T-helper 17 cell (primary cell): ENCODE measurements around the gene TRIO. TPM values are rescaled to one million over a fixed set of nuclear protein-coding genes. Genes with fewer than 3 reads are reported as not detected.
"Not testable (repeated sequence)": the region's sequence is repeated elsewhere in the genome, so short reads cannot be mapped to it uniquely, and the experiment has no call there.

Experiments used
- ATAC-seq: fragments of 150-1000 bp; cut with Tn5 transposase; 2 replicates; pipeline ENCODE4 v1.10.0; 2021; ENCODE audit warnings: mild to moderate bottlenecking, moderate library complexity
- DNase-seq, 3 donors: peaks; one replicate each; pipeline versions ENCODE4 v3.0.0 to v3.0.0-alpha.2; 2020 to 2021
- H3K9me3 ChIP-seq: one replicate; pipeline ENCODE4 v1.7.0; 2013; ENCODE audit warnings: low read length, mild to moderate bottlenecking; ENCODE audit not compliant: control insufficient read depth, poor library complexity, severe bottlenecking
- H3K27ac Mint-ChIP-seq: one replicate; pipeline ENCODE4 v1.8.0; 2022; ENCODE audit warnings: mild to moderate bottlenecking, moderate library complexity, mixed read lengths
- H3K27me3 Mint-ChIP-seq: one replicate; pipeline ENCODE4 v1.8.0; 2022; ENCODE audit warnings: mixed read lengths
- H3K36me3 Mint-ChIP-seq: one replicate; pipeline ENCODE4 v1.8.0; 2022; ENCODE audit warnings: low read depth, mixed read lengths
- H3K4me1 Mint-ChIP-seq: one replicate; pipeline ENCODE4 v1.8.0; 2022; ENCODE audit warnings: mild to moderate bottlenecking, mixed read lengths
- H3K4me3 Mint-ChIP-seq: one replicate; pipeline ENCODE4 v1.8.0; 2022; ENCODE audit warnings: mild to moderate bottlenecking, moderate library complexity, mixed read lengths
- total RNA-seq, 4 donors: library from RNA in 2 of 4; stranded (reverse) in 2 of 4; gene quantifications; one replicate each; pipeline ENCODE4 v1.2.3 and lab custom pipeline; 2022 to 2026

Gene TRIO
- total RNA-seq, 2 donors from 2014 or later: 19.3 to 19.5 TPM

DNA sequence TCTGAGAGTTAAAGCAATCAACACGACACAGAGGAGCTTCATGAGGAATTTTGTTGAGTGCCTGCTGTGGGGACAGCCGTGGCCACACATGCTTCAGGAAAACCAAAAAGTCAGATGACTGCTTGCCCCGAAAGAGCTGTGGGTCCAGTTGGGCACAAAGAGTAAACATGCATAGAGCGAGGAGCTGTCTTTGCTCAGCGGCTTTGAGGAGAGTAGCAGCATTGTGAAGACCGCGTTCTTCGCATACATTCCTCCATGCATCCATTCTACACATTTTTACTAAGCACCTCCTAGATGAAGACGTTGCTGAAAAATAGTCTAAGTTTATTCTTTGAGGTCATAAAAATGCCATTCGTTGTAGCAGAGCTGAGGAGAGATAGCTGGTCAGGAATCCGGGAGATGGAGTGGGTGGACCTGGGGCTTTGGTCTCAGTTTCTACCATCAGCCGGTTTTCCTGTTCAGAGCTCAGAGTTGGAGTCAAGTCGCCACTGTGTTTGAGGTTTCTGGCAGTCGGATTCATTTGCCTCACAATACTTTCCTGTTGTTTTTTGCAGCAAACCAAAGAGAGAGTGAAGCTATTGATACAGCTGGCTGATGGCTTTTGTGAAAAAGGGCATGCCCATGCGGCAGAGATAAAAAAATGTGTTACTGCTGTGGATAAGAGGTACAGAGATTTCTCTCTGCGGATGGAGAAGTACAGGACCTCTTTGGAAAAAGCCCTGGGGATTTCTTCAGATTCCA lies 243.9 kb downstream of the TRIO start:
- peaks cover 5% of the 10 kb centered on the region for H3K36me3 Mint-ChIP-seq
- H3K4me3 Mint-ChIP-seq: no peak overlapping the region
- no peak for DNase-seq
- no peaks in the 10 kb centered on the region for H3K4me1 Mint-ChIP-seq
- H3K27me3 Mint-ChIP-seq: peaks cover 34% of the 10 kb centered on the region
- no peak for ATAC-seq
- no peak overlapping the region for H3K27ac Mint-ChIP-seq
- no peaks in the 10 kb centered on the region for H3K9me3 ChIP-seq

DNA sequence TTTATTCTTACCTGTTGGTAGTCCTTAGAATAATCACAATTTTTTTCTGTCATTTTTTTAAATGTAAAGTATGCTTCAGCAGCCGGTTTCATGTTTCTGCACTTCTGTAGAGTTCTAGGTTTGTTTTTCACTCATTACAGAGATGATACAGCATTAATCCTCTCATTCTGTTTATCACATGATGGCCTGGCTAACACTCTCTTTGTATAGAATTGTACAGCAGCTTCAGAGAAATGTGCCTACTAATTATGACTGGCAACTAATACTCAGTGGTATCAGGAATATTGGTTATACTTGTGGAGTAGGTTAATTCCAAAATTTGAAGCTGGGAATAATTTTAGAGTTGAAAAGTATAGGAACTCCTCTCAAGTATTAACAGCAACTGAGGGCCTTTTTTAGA lies 245.6 kb downstream of the TRIO start:
- H3K4me3 Mint-ChIP-seq: no peak overlapping the region
- H3K9me3 ChIP-seq: no peaks in the 10 kb centered on the region
- no peak for ATAC-seq
- H3K36me3 Mint-ChIP-seq: peaks cover 3% of the 10 kb centered on the region
- no peak for DNase-seq
- H3K27ac Mint-ChIP-seq: no peak overlapping the region
- H3K4me1 Mint-ChIP-seq: peaks cover 2% of the 10 kb centered on the region
- peaks cover 28% of the 10 kb centered on the region for H3K27me3 Mint-ChIP-seq

DNA sequence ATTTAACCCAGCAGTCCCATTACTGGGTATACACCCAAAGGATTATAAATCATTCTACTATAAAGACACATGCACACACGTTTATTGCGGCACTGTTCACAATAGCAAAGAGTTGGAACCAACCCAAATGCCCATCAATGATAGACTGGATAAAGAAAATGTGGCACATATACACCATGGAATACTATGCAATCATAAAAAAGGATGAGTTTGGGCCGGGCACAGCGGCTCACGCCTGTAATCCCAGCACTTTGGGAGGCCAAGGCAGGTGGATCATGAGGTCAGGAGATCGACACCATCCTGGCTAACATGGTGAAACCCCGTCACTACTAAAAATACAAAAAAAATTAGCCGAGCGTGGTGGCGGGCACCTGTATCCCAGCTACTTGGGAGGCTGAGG lies 249.4 kb downstream of the TRIO start:
- H3K9me3 ChIP-seq, H3K27me3 Mint-ChIP-seq, ATAC-seq, DNase-seq, H3K4me1 Mint-ChIP-seq, H3K36me3 Mint-ChIP-seq, H3K4me3 Mint-ChIP-seq: not testable (repeated sequence)
- H3K27ac Mint-ChIP-seq: peak overlapping the region; percentile 37

DNA sequence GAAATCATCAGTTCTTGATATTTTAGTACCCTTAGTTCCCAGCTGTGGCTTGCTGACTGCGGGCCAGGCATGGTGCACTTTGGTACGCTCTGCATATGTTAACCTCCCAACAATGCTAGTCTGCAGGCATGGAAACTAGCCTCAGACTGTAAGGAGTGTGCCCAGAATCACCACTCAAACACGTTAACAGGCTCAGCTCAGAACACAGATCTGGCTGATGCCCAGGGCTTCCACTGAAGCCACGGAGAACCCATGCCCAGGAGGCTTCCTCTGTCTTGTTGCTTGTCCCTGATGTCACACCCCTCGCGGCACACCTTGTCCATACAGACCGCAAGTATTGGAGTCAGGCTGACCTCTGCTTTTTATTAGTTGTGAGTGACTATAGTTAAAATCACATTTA lies 251.2 kb downstream of the TRIO start:
- Mint-ChIP-seq H3K4me1 (peaks cover 4% of the 10 kb centered on the region), H3K36me3 (peaks cover 3% of the 10 kb centered on the region), H3K27me3 (peaks cover 14% of the 10 kb centered on the region), H3K27ac (no peak overlapping the region), H3K4me3 (no peak overlapping the region)
- ATAC-seq: no peak
- DNase-seq: no peak
- H3K9me3 ChIP-seq: no peaks in the 10 kb centered on the region

DNA sequence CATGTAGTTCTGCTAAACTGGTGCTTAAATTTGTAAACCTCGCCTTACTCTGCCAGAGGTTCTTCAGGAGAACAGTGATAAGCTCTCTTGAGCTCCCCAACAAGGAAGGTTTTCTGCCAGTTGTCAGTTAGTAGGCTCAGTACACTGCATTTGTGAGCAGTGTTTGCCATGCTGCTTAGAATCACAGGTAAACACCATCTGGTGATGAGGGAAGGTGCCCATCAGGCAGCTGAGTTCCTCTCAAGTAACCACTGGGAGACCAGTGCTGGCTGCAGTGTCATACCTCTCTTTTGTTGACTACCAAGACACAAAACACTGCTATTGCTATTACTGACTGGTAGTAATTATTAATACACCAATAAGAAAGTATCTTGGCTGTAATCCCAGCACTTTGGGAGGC lies 252.3 kb downstream of the TRIO start:
- Mint-ChIP-seq H3K36me3 (peaks cover under 1% of the 10 kb centered on the region), H3K4me3 (no peak overlapping the region), H3K27me3 (peaks cover 10% of the 10 kb centered on the region), H3K27ac (no peak overlapping the region), H3K4me1 (peaks cover 4% of the 10 kb centered on the region)
- H3K9me3 ChIP-seq: no peaks in the 10 kb centered on the region
- ATAC-seq: no peak
- DNase-seq: no peak

DNA sequence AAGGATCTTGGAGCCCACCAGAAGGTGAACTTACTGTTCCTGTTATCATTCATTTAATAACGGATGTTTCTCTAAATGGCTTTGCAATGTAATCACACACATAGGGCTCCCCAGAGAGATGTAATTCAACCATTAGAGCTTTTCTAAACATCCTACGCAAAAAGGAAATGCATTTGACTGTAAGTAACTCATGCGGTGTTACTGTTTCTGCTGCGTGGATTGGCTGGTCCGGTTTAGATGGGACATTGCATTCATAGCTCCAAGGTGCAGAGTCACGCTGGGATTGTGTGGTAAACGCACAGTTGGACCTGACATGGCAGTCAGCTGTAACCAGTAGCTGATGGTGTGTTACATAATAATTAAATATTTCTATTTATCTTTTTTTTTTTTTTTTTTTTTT lies 252.9 kb downstream of the TRIO start:
- Mint-ChIP-seq H3K27me3 (peaks cover 6% of the 10 kb centered on the region), H3K27ac (no peak overlapping the region), H3K36me3 (no peaks in the 10 kb centered on the region)

DNA sequence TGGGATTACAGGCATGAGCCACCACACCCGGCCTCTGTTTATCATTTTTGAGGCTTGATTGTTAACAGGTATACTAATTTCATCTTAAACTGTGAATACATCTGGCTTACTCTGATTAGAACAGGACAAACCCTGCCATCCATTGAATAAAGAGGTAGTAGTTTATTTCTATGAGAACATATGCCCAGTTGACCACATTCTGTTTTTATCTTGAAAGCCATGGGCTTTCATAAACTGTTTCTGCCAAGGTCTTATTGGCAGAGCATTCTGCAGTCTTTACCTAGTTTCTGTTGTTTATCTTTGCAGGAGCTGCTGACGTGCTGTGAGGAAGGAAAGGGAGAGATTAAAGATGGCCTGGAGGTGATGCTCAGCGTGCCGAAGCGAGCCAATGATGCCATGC lies 253.6 kb downstream of the TRIO start:
- DNase-seq (no peak), ATAC-seq (no peak)
- Mint-ChIP-seq H3K4me1 (peaks cover 8% of the 10 kb centered on the region), H3K27me3 (peaks cover 6% of the 10 kb centered on the region), H3K4me3 (no peak overlapping the region), H3K36me3 (no peaks in the 10 kb centered on the region), H3K27ac (no peak overlapping the region)
- no peaks in the 10 kb centered on the region for H3K9me3 ChIP-seq

More for the DNA sequence above, 252.9 kb downstream of the TRIO start:
- no peaks in the 10 kb centered on the region for H3K9me3 ChIP-seq
- ATAC-seq (no peak), DNase-seq (no peak)
- no peak overlapping the region for H3K4me3 Mint-ChIP-seq
- H3K4me1 Mint-ChIP-seq: peaks cover 5% of the 10 kb centered on the region

DNA sequence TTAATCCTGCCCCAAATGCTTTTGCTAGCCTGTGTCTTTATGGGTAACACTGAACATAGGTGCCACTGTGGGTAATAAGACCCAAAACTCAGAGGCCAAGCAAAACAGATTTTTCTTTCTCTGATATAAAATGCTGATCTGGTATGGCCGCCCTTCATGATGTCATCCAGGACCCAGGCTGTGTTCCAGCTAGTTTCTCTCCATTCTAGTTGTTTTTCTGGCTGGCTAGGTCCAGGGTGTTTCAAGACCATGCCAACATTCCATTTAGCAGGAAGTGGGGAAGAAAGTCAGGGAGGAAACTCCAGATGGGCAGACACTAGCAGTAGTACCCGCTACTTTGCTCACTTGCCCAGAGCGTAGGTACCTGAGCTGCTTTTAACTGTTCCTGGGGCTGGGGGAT lies 254.6 kb downstream of the TRIO start:
- peak overlapping the region; percentile 66 for H3K27ac Mint-ChIP-seq
- H3K4me3 Mint-ChIP-seq: no peak overlapping the region
- H3K27me3 Mint-ChIP-seq: peaks cover 6% of the 10 kb centered on the region
- DNase-seq (no peak), ATAC-seq (no peak)
- H3K9me3 ChIP-seq: no peaks in the 10 kb centered on the region
- H3K36me3 Mint-ChIP-seq: no peaks in the 10 kb centered on the region
- H3K4me1 Mint-ChIP-seq: peaks cover 8% of the 10 kb centered on the region

DNA sequence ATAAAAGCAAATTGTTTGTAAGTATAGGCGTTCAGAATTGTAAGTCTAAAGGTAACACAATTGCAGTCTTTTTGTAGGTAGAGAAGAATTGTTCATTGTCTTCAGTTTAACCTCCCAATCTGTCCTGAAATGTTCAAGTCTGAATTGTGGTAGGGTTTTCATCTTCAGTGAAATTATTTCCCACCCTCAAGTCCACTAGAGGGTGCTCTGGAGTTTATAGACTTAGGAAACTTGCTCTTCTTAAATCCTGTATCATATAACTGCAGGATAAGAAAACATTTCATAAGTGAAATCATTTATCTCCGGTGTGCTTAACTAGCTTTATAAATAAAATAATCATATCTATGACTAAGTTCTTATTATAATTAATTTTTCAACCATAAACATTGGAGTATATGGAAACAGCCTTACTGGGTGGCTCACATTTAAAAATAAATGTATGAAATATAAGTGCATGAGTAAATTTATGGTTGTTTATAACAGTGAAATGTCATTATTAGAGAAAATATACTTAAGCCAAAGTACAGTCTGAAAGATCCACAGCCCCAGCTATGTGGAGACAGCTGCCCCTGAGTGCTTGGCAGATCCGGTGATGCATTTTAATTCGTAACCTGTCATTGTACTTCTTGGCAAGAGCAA lies 256.0 kb downstream of the TRIO start:
- no peak for DNase-seq
- peak; percentile 66 for ATAC-seq
- peaks cover 6% of the 10 kb centered on the region for H3K27me3 Mint-ChIP-seq
- no peaks in the 10 kb centered on the region for H3K36me3 Mint-ChIP-seq
- peaks cover 6% of the 10 kb centered on the region for H3K4me1 Mint-ChIP-seq
- H3K4me3 Mint-ChIP-seq: no peak overlapping the region
- H3K27ac Mint-ChIP-seq: no peak overlapping the region
- H3K9me3 ChIP-seq: no peaks in the 10 kb centered on the region

DNA sequence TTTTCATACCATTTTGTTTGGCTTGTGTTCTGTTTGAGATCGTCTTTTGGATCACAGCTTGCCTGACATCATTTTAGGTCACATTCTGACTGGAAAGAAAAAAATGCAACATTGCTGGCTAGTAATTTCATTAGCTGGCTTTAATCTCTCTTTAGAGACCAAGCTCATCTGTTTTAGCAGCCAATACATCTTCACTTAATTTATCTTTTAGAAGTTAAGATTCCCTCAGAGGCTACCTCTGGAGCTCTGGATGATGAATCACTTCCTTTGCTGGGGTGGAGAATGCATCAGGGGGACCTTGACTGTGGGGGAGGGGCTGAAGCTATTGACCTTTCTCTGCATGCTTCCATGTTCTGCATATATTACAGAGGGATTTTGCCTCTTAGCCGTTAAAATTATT lies 256.9 kb downstream of the TRIO start:
- no peaks in the 10 kb centered on the region for H3K9me3 ChIP-seq
- peaks cover 6% of the 10 kb centered on the region for H3K4me1 Mint-ChIP-seq
- DNase-seq (no peak), ATAC-seq (no peak)
- H3K36me3 Mint-ChIP-seq: no peaks in the 10 kb centered on the region
- peaks cover 6% of the 10 kb centered on the region for H3K27me3 Mint-ChIP-seq
- H3K27ac Mint-ChIP-seq: peak overlapping the region; percentile 78
- no peak overlapping the region for H3K4me3 Mint-ChIP-seq

DNA sequence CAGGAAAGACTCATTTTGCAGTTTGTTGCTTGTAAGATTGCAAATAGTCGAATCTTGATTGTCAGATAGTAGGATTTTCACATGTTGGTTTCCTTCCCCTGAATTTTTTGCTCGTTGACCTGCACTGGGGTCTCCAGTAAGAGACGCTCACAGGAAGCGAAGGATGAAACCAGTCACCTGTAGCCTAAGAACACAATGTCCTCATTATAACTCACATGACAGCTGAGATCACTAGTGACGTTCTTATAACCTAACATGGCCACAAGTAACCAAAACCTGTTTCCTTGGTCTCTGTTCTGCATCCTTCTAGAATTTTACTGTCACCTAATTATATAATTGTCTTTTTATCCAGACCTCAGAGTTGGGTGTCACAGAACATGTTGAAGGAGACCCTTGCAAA lies 257.5 kb downstream of the TRIO start:
- Mint-ChIP-seq H3K27ac (peak overlapping the region; percentile 78), H3K4me3 (no peak overlapping the region), H3K36me3 (no peaks in the 10 kb centered on the region), H3K4me1 (peaks cover 6% of the 10 kb centered on the region), H3K27me3 (peaks cover 6% of the 10 kb centered on the region)
- H3K9me3 ChIP-seq: no peaks in the 10 kb centered on the region
- no peak for DNase-seq
- no peak for ATAC-seq

DNA sequence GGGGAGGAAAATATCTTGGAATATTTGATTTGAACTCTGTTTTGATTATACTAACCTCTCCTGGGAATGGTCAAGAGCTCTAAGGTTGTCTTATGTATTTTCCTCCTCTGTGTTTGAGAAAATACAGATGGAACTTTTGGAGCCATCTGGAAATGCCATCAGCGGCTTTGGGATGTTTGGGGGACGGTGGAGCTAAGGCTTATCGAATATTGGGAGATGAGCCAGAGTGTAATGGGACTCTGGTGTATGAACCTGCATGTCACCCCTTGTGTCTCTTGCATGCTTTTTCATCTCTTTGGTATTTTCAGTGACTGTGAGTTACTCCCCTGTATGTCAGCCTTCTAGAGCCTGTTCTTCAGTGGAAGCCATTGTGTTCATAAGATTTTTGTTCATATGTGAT lies 258.5 kb downstream of the TRIO start:
- Mint-ChIP-seq H3K4me3 (no peak overlapping the region), H3K4me1 (peaks cover 6% of the 10 kb centered on the region), H3K27ac (peak overlapping the region; percentile 78), H3K36me3 (no peaks in the 10 kb centered on the region), H3K27me3 (peaks cover 10% of the 10 kb centered on the region)
- no peak for ATAC-seq
- DNase-seq: no peak
- H3K9me3 ChIP-seq: no peaks in the 10 kb centered on the region

DNA sequence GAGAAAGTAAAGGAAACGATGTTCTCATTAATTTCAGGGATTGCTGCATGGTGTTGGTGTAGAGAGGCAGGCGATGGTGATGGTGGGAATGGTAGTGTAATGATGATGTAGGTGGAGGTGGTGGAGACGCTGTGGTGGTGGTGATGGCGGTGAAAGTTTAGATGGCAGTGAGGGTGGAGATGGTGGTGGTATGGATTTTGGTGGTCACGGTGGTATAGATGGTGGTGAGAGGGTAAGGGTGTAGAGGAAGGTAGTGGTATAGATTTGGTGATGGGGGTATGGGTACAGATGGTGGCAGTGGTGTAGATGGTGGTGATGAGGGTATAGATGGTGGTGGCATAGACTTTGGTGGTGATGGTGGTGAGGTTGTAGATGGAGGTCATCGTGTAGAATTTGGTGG lies 259.3 kb downstream of the TRIO start:
- no peak for DNase-seq
- H3K4me3 Mint-ChIP-seq: no peak overlapping the region
- H3K36me3 Mint-ChIP-seq: no peaks in the 10 kb centered on the region
- no peak overlapping the region for H3K27ac Mint-ChIP-seq
- peaks cover 9% of the 10 kb centered on the region for H3K4me1 Mint-ChIP-seq
- ATAC-seq: no peak
- peaks cover 11% of the 10 kb centered on the region for H3K27me3 Mint-ChIP-seq
- no peaks in the 10 kb centered on the region for H3K9me3 ChIP-seq

DNA sequence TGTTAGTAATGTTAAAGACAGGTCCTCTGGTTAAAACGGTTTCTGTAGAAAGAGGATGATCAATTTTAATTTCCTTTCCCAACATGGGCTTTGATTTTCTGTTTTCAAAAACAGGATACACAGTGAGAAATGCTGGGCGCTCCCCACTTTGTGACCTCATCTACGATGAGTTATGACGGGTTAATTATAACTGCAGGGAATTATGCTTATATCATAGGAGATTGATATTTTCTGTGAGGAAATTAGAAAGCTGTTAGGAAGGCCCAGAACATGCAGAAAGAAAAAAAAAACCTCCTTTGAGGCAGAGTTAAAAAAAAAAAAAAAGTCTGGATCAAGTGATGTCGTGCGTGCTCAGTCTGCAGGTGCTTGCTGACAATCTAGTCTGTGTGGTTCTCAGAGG lies 261.6 kb downstream of the TRIO start:
- H3K27ac Mint-ChIP-seq: no peak overlapping the region
- DNase-seq: no peak

More for the DNA sequence above, 261.6 kb downstream of the TRIO start:
- no peaks in the 10 kb centered on the region for H3K36me3 Mint-ChIP-seq
- no peak overlapping the region for H3K4me3 Mint-ChIP-seq
- no peaks in the 10 kb centered on the region for H3K9me3 ChIP-seq
- peaks cover 7% of the 10 kb centered on the region for H3K4me1 Mint-ChIP-seq
- peaks cover 5% of the 10 kb centered on the region for H3K27me3 Mint-ChIP-seq
- ATAC-seq: no peak
